Vagina (tissue), 2 donors: ENCODE measurements around the gene GBP3.
"Not testable (repeated sequence)": the region's sequence is repeated elsewhere in the genome, so short reads cannot be mapped to it uniquely, and the experiment has no call there.

ENCODE experiments used
- POLR2A ChIP-seq, 2 donors: fragments of 450-650 bp; IDR thresholded peaks; one replicate each; pipeline ENCODE4 v1.6.1; 2017; ENCODE audit warnings: antibody characterized with exemption in 2 of 2, mild to moderate bottlenecking in 2 of 2, moderate library complexity in 2 of 2
- POLR2AphosphoS5 ChIP-seq, 2 donors: sonication (generic); formaldehyde crosslinking; IDR thresholded peaks; one replicate each; pipeline ENCODE4 v1.9.0; 2017; ENCODE audit warnings: antibody characterized with exemption in 2 of 2, mild to moderate bottlenecking in 2 of 2, low read depth in 1 of 2; ENCODE audit not compliant: insufficient read depth in 1 of 2
- TF ChIP-seq, protein P1 (sequence below), 3 experiments: fragments of 450-650 bp in 2 of 3; fragments of 200-600 bp in 1 of 3; sonication (generic) in 1 of 3; IDR thresholded peaks; one replicate each; pipeline ENCODE4 v1.5.1; 2017 to 2019; ENCODE audit warnings: antibody characterized with exemption in 3 of 3, mild to moderate bottlenecking in 2 of 3, moderate library complexity in 2 of 3

DNA sequence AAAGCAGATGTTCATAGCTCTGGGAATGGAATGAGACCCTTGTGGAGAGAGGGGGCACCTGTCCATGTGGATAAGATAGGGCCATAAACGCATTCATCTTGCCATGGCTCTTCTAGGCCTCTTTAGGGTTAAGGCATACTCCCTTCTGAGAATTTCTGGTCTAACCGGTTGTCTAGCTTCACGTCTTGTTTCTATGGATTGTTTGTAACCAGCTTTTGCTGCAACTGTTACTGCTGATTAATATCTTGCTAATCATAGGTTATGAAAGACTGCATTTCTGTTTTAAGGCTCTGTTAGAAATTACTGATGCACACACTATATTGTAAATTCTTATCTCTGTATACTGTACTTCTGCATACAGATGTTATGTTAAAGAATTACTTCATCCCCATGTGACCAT lies 4.3 kb downstream of the GBP3 start:
- TF ChIP-seq POLR2AphosphoS5 (IDR thresholded peaks at IDR 0.05; ENCODE audit: insufficient read depth in 1 of 2, low read depth in 1 of 2) = peak in 1 of 2 donors; percentile 14
- TF ChIP-seq, protein P1, sequence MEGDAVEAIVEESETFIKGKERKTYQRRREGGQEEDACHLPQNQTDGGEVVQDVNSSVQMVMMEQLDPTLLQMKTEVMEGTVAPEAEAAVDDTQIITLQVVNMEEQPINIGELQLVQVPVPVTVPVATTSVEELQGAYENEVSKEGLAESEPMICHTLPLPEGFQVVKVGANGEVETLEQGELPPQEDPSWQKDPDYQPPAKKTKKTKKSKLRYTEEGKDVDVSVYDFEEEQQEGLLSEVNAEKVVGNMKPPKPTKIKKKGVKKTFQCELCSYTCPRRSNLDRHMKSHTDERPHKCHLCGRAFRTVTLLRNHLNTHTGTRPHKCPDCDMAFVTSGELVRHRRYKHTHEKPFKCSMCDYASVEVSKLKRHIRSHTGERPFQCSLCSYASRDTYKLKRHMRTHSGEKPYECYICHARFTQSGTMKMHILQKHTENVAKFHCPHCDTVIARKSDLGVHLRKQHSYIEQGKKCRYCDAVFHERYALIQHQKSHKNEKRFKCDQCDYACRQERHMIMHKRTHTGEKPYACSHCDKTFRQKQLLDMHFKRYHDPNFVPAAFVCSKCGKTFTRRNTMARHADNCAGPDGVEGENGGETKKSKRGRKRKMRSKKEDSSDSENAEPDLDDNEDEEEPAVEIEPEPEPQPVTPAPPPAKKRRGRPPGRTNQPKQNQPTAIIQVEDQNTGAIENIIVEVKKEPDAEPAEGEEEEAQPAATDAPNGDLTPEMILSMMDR (IDR thresholded peaks at IDR 0.05) = not testable (repeated sequence)
- not testable (repeated sequence) for TF ChIP-seq POLR2A (IDR thresholded peaks at IDR 0.05)
